Breast epithelium (tissue), 4 donors: ENCODE data around the gene FYN. TPM values are rescaled to one million over a fixed set of nuclear protein-coding genes. Genes with fewer than 3 reads are reported as not detected.
"Not testable (repeated sequence)": the region's sequence is repeated elsewhere in the genome, so short reads cannot be mapped to it uniquely, and the experiment has no call there.

Experiments
- DNase-seq, 2 donors: peaks; one replicate each; pipeline ENCODE4 v3.0.0-alpha.2; 2019; ENCODE audit warnings: low spot score in 2 of 2
- H3K27ac ChIP-seq, 2 donors: fragments of 200-600 bp; sonication (generic) in 1 of 2; one replicate each; pipeline ENCODE4 v1.5.1; 2016 to 2019; ENCODE audit warnings: mild to moderate bottlenecking in 1 of 2
- H3K27me3 ChIP-seq, 2 donors: fragments of 200-600 bp; sonication (generic) in 1 of 2; one replicate each; pipeline versions ENCODE4 v1.5.1 to v1.6.0; 2017 to 2019; ENCODE audit warnings: control low read depth in 1 of 2, mild to moderate bottlenecking in 1 of 2
- H3K36me3 ChIP-seq: fragments of 200-600 bp; one replicate; pipeline ENCODE4 v1.5.1; 2019
- H3K4me1 ChIP-seq, 2 donors: fragments of 200-600 bp; sonication (generic); one replicate each; pipeline ENCODE4 v1.5.1; 2016 to 2019; ENCODE audit warnings: control low read depth in 1 of 2
- H3K4me3 ChIP-seq, 3 donors: fragments of 200-600 bp; sonication (generic); 1 replicate in 2 of 3; 2 replicates in 1 of 3; pipeline ENCODE4 v1.5.1; 2016 to 2019; ENCODE audit warnings: mild to moderate bottlenecking in 3 of 3, moderate library complexity in 2 of 3
- H3K9me3 ChIP-seq, 2 donors: fragments of 200-600 bp; sonication (generic) in 1 of 2; one replicate each; pipeline ENCODE4 v1.5.1; 2016 to 2019; ENCODE audit warnings: control low read depth in 1 of 2
- CTCF ChIP-seq, 3 donors: fragments of 450-650 bp; IDR thresholded peaks; one replicate each; pipeline ENCODE4 v1.5.1; 2016 to 2017; ENCODE audit warnings: antibody characterized with exemption in 3 of 3, mild to moderate bottlenecking in 3 of 3, moderate library complexity in 3 of 3
- POLR2A ChIP-seq: fragments of 450-650 bp; IDR thresholded peaks from one replicate; pipeline ENCODE4 v1.6.1; 2016; ENCODE audit warnings: antibody characterized with exemption, mild to moderate bottlenecking, moderate library complexity
- POLR2AphosphoS5 ChIP-seq, 3 donors: sonication (generic); formaldehyde crosslinking; IDR thresholded peaks; one replicate each; pipeline ENCODE4 v1.6.1; 2017; ENCODE audit warnings: antibody characterized with exemption in 3 of 3
- intact Hi-C: fragments of 100-400 bp; cut with DNase I; formaldehyde crosslinking; loops from one replicate; pipeline ENCODE4 v1.15.1; 2023; ENCODE audit warnings: low total_unique reads
- total RNA-seq, 3 donors: library from RNA; depleted of rRNA; stranded (reverse); fragments of >200 nt; gene quantifications; one replicate each; pipeline ENCODE4 v1.1.0, GENCODE V29; 2016

Gene FYN
- total RNA-seq, 3 donors from 2014 or later: 44.8 to 209 (median 111) TPM

DNA sequence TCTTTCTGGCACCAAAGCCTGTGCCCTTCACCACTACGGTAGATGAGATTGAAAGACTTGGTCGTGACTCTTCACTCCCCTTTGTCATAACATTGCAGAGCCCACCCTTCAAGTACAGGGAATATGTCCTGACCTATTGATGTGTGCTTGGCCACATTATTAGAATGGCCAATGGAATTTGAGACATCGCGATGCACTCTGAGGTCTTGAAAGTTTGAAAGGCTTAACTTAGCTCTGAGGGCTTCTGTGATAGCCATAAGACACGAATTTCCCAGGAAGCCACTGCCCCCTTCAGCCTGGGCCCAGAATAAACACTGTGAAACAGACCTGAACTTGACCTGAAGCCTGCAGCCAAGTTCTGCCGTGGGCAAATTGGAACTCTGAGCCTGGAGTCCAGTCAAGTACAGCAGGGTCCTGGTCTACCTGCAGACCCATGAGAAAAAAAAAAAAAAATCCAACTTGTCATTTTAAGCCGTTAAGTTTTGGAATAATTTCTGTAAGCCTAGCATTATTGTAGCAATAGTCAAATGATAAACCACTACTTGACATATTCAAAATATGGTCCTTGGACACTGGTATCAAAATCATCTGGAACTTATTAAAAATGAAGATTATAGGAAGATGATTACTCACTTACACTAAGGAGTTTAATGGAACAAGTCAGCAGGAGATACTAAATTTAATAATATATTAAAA is 230.6 kb downstream of the FYN start:
- no peak overlapping the region for H3K4me3 ChIP-seq
- H3K4me1 ChIP-seq: no peaks in the 10 kb centered on the region
- intact Hi-C loops: no loop called here
- H3K27ac ChIP-seq: no peak overlapping the region
- no peaks in the 10 kb centered on the region for H3K36me3 ChIP-seq
- H3K9me3 ChIP-seq: no peaks in the 10 kb centered on the region
- TF ChIP-seq POLR2AphosphoS5 (IDR thresholded peaks at IDR 0.05) (peak in 1 of 3 donors; percentile 18), CTCF (IDR thresholded peaks at IDR 0.05) (peak; percentile 10 to 41 (median 40)), POLR2A (no peak)
- no peaks in the 10 kb centered on the region for H3K27me3 ChIP-seq
- no peak for DNase-seq

DNA sequence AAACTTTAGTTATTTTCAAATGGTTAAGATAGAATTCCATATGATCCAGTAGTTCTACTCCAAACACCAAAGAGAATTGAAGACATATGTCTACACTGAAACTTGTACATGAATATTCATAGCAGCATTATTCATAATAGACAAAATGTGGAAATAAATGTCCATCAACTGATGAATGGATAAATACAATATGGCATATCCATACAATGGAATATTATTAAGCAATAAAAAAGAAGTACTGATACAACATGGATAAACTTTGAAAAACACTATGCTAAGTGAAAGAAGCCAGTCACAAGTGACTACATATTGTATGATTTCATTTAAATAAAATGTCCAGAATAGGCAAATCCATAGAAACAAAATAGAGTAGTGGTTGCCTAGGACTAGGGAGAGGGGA is 234.0 kb downstream of the FYN start:
- H3K27ac ChIP-seq: no peak overlapping the region
- H3K27me3 ChIP-seq: no peaks in the 10 kb centered on the region
- H3K9me3 ChIP-seq: no peaks in the 10 kb centered on the region
- no peak overlapping the region for H3K4me3 ChIP-seq
- TF ChIP-seq POLR2A: no peak
- TF ChIP-seq CTCF (IDR thresholded peaks at IDR 0.05): no peak
- TF ChIP-seq POLR2AphosphoS5 (IDR thresholded peaks at IDR 0.05): no peak
- DNase-seq: no peak
- intact Hi-C loops: no loop called here
- no peaks in the 10 kb centered on the region for H3K36me3 ChIP-seq
- H3K4me1 ChIP-seq: no peaks in the 10 kb centered on the region

DNA sequence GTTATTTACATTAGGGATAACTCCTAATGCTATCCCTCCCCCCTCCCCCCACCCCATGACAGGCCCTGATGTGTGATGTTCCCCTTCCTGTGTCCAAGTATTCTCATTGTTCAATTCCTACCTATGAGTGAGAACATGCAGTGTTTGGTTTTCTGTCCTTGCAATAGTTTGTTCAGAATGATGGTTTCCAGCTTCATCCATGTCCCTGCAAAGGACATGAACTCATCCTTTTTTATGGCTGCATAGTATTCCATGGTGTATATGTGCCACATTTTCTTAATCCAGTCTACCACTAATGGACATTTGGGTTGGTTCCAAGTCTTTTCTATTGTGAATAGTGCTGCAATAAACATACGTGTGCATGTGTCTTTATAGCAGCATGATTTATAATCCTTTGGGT is 238.3 kb downstream of the FYN start:
- H3K9me3 ChIP-seq, intact Hi-C loops, H3K4me1 ChIP-seq, H3K27ac ChIP-seq, DNase-seq, H3K27me3 ChIP-seq, H3K4me3 ChIP-seq, H3K36me3 ChIP-seq: not testable (repeated sequence)

DNA sequence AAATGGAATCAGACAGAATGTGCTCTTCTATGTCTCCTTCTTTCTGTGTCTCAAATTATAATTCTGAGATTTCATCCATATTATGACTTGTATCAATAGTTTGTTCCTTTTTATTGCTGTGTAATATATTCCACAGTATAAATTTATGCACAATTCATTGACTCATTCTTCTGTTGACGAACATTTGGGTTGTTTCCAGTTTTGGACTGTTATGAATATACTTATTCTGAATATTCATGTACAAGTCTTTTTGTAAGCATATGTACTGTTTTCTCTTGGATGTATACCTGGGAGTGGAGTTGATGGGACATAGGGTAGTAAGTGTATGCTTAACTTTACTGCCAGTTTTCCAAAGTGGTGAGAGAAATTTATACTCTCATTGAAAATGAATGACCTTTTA is 239.4 kb downstream of the FYN start:
- no peak overlapping the region for H3K27ac ChIP-seq
- TF ChIP-seq POLR2A (no peak), POLR2AphosphoS5 (IDR thresholded peaks at IDR 0.05) (no peak), CTCF (IDR thresholded peaks at IDR 0.05) (no peak)
- no peak for DNase-seq
- no peaks in the 10 kb centered on the region for H3K36me3 ChIP-seq
- no peaks in the 10 kb centered on the region for H3K9me3 ChIP-seq
- no peaks in the 10 kb centered on the region for H3K4me1 ChIP-seq
- H3K4me3 ChIP-seq: no peak overlapping the region
- intact Hi-C loops: no loop called here
- no peaks in the 10 kb centered on the region for H3K27me3 ChIP-seq

DNA sequence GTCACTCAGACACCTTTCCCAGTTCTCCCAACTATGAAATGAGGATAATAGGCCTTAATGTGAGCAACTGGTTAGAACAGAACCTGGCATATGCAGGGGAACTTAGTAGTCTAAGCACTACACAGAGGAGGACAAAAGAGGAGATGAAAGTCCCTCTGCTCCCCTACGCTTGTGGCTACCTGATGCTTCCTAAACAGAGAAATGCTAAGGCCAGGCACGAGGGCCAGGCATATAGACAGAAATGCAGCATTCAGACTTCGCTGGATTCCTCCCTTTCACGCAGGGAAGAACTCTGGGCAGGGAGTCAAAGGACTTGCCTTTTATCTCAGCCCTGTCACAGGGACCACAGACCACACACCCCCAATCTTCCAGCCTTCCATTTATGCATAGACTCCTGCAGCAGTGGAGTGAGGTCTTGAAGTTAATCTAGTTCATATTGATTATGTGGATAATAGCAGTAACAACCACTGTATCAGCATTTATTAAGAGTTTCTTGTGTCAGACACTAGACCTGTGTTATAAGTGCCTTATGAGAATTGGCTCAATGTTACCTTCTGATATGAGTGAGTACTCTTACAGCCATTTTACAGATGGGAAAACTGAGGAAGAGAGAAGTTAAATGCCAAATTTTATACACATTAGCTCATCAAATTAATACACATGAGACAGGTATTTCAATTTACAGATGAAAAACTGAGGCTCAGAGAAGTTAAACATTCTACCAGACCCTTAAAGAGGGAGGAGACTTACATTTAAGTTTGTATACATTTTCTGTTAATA is 240.6 kb downstream of the FYN start:
- TF ChIP-seq CTCF (IDR thresholded peaks at IDR 0.05) (no peak), POLR2AphosphoS5 (IDR thresholded peaks at IDR 0.05) (no peak), POLR2A (no peak)
- no peaks in the 10 kb centered on the region for H3K27me3 ChIP-seq

More for the DNA sequence above, 240.6 kb downstream of the FYN start:
- intact Hi-C loops: no loop called here
- Histone ChIP-seq H3K4me3 (no peak overlapping the region), H3K36me3 (no peaks in the 10 kb centered on the region), H3K9me3 (no peaks in the 10 kb centered on the region), H3K27ac (no peak overlapping the region), H3K4me1 (no peaks in the 10 kb centered on the region)
- no peak for DNase-seq
